K562 (cell line): ENCODE data around the gene R3HDM2. TPM values are rescaled to one million over a fixed set of nuclear protein-coding genes. Genes with fewer than 3 reads are reported as not detected.

ENCODE experiments used
- ATAC-seq: fragments of 200-7000 bp; cut with Tn5 transposase; 3 replicates; pipeline ENCODE4 v1.9.1; 2020; ENCODE audit warnings: moderate library complexity
- BruUV-seq: library from RNA; stranded (reverse); fragments of 400-500 nt; replicated peaks from 2 replicates; lab custom pipeline; 2021; lab: Mats Ljungman, UMichigan
- CTCF ChIA-PET: fragments of 300-600 bp; formaldehyde crosslinking; extraction: SDS; loops from one replicate; lab custom pipeline; 2021; ENCODE audit warnings: low intra/inter-chr PET ratio; lab: Yijun Ruan, JAX
- POLR2A ChIA-PET: fragments of 300-600, 350-650 bp; sonication (Branson Sonifier 250); formaldehyde crosslinking; extraction: SDS; loops from one replicate; lab custom pipeline; 2021; ENCODE audit warnings: antibody characterized with exemption, inconsistent platforms; lab: Yijun Ruan, JAX
- DNase-seq, 4 experiments: peaks; one replicate each; pipeline versions ENCODE4 v3.0.0 to v3.0.0-alpha.2; 2011 to 2018; ENCODE audit warnings: low spot score in 3 of 4, mixed read lengths in 3 of 4; ENCODE audit errors: extremely low read depth in 1 of 4
- FAIRE-seq: peaks from 2 replicates; lab custom pipeline; 2011; peaks lifted over from hg19 to GRCh38; lab: Jason Lieb, UNC
- H2AFZ ChIP-seq: 2 replicates; pipeline ENCODE4 v1.6.0; 2011; ENCODE audit warnings: low read depth, low read length, control low read depth, inconsistent platforms
- H3K27ac ChIP-seq: fragments of 200-600 bp; 3 replicates; pipeline ENCODE4 v1.8.0; 2011; ENCODE audit warnings: low read depth, mild to moderate bottlenecking, control low read depth, inconsistent platforms, low read length, moderate library complexity, mixed read lengths; ENCODE audit errors: extremely low read depth
- H3K27me3 ChIP-seq, 2 experiments: fragments of 300-600 bp in 1 of 2; 2 replicates in 1 of 2; 3 replicates in 1 of 2; pipeline versions ENCODE4 v1.6.0 to v1.8.0; 2011; ENCODE audit warnings: inconsistent platforms in 2 of 2, low read length in 2 of 2, mild to moderate bottlenecking in 1 of 2, mixed read lengths in 1 of 2, moderate library complexity in 1 of 2; ENCODE audit not compliant: control insufficient read depth in 2 of 2, insufficient read depth in 2 of 2
- H3K36me3 ChIP-seq: fragments of 300-600 bp; 3 replicates; pipeline ENCODE4 v1.8.0; 2011; ENCODE audit warnings: mild to moderate bottlenecking, low read length, inconsistent platforms; ENCODE audit not compliant: control insufficient read depth, insufficient read depth
- H3K4me1 ChIP-seq, 2 experiments: fragments of 200-600 bp in 1 of 2; replicated peaks in 1 of 2; 2 replicates in 1 of 2; 3 replicates in 1 of 2; pipeline versions ENCODE4 v1.5.1 to v1.8.0; 2011; ENCODE audit warnings: inconsistent platforms in 2 of 2, low read length in 2 of 2, mild to moderate bottlenecking in 1 of 2, mixed read lengths in 1 of 2, moderate library complexity in 1 of 2; ENCODE audit not compliant: control insufficient read depth in 2 of 2, insufficient read depth in 2 of 2
- H3K4me2 ChIP-seq: 2 replicates; pipeline ENCODE4 v1.6.1; 2011; ENCODE audit warnings: low read length, control low read depth, inconsistent platforms, mixed read lengths; ENCODE audit not compliant: insufficient read depth
- H3K4me3 ChIP-seq: fragments of 200-600 bp; sonication (generic), shearing (Covaris generic); 2 replicates; pipeline ENCODE4 v1.5.1; 2016; ENCODE audit warnings: control low read depth, inconsistent platforms
- H3K79me2 ChIP-seq: fragments of 200-600 bp; 3 replicates; pipeline ENCODE4 v1.8.0; 2011; ENCODE audit warnings: low read length, inconsistent platforms; ENCODE audit not compliant: control insufficient read depth, insufficient read depth
- H3K9ac ChIP-seq, 2 experiments: 2 replicates each; pipeline versions ENCODE4 v1.6.0 to v1.6.1; 2011; ENCODE audit warnings: low read depth in 2 of 2, low read length in 2 of 2, control low read depth in 1 of 2, inconsistent platforms in 1 of 2, mild to moderate bottlenecking in 1 of 2, mixed read lengths in 1 of 2; ENCODE audit not compliant: insufficient read depth in 1 of 2
- H3K9me1 ChIP-seq: one replicate; pipeline ENCODE4 v1.6.0; 2011; ENCODE audit warnings: inconsistent platforms, mild to moderate bottlenecking, low read length, moderate library complexity; ENCODE audit not compliant: control insufficient read depth, insufficient read depth
- H3K9me3 ChIP-seq: replicated peaks from 2 replicates; pipeline ENCODE4 v1.5.1; 2011; ENCODE audit warnings: low read depth, low read length, inconsistent platforms; ENCODE audit not compliant: control insufficient read depth, insufficient read depth
- H4K20me1 ChIP-seq: replicated peaks from 2 replicates; pipeline ENCODE4 v1.6.1; 2011; ENCODE audit warnings: low read length, inconsistent platforms, mixed read lengths; ENCODE audit not compliant: control insufficient read depth, insufficient read depth
- EHMT2 ChIP-seq: fragments of 450-650 bp; IDR thresholded peaks from 2 replicates; pipeline ENCODE4 v1.6.1; 2018; ENCODE audit warnings: antibody characterized with exemption
- GABPB1 ChIP-seq: sonication (generic); formaldehyde crosslinking; IDR thresholded peaks from 2 replicates; pipeline ENCODE4 v1.8.0; 2022; ENCODE audit warnings: mild to moderate bottlenecking, missing genetic modification reagents
- HMGXB4 ChIP-seq: sonication (generic); formaldehyde crosslinking; IDR thresholded peaks from 2 replicates; pipeline ENCODE4 v1.8.1; 2023; ENCODE audit warnings: mild to moderate bottlenecking, missing genetic modification reagents
- KDM1A ChIP-seq, 2 experiments: fragments of 450-650 bp; IDR thresholded peaks; 2 replicates each; pipeline ENCODE4 v1.6.1; 2016; ENCODE audit warnings: mild to moderate bottlenecking in 2 of 2
- MCM2 ChIP-seq: fragments of 450-650 bp; IDR thresholded peaks from 2 replicates; pipeline ENCODE4 v1.6.1; 2017; ENCODE audit warnings: low read depth, mild to moderate bottlenecking
- MLX ChIP-seq, 2 experiments: fragments of 450-650 bp in 1 of 2; sonication (generic) in 1 of 2; formaldehyde crosslinking; conservative IDR thresholded peaks; 2 replicates each; pipeline versions ENCODE4 v1.4.0 to v1.8.1; 2020 to 2022; ENCODE audit warnings: mild to moderate bottlenecking in 1 of 2, missing genetic modification reagents in 1 of 2
- NCOA2 ChIP-seq, 2 experiments: fragments of 450-650 bp; IDR thresholded peaks; 2 replicates each; pipeline ENCODE4 v1.6.1; 2018; ENCODE audit warnings: mild to moderate bottlenecking in 2 of 2, moderate library complexity in 1 of 2; ENCODE audit not compliant: partially characterized antibody in 2 of 2
- PKNOX1 ChIP-seq: fragments of 450-650 bp; IDR thresholded peaks from 2 replicates; pipeline ENCODE4 v1.6.1; 2016
- TEAD2 ChIP-seq: fragments of 450-650 bp; IDR thresholded peaks from 2 replicates; pipeline ENCODE4 v1.6.1; 2016; ENCODE audit warnings: missing genetic modification characterization, control low read depth, missing compliant biosample characterization
- ZBTB8A ChIP-seq: fragments of 450-650 bp; IDR thresholded peaks from 2 replicates; pipeline ENCODE4 v1.6.1; 2018; ENCODE audit warnings: mild to moderate bottlenecking, moderate library complexity; ENCODE audit not compliant: partially characterized antibody
- ZFX ChIP-seq: sonication (generic); formaldehyde crosslinking; IDR thresholded peaks from 2 replicates; pipeline ENCODE4 v1.8.0; 2022; ENCODE audit warnings: mild to moderate bottlenecking, missing genetic modification reagents, moderate library complexity
- ZNF184 ChIP-seq: sonication (generic); formaldehyde crosslinking; IDR thresholded peaks from 2 replicates; pipeline ENCODE4 v1.5.0; 2020; ENCODE audit warnings: missing genetic modification reagents
- ZNF655 ChIP-seq: fragments of 250-450 bp; sonication (Bioruptor Pico); IDR thresholded peaks from 2 replicates; pipeline ENCODE4 v1.5.0; 2021
- ZNF77 ChIP-seq: fragments of 250-450 bp; sonication (Bioruptor Pico); IDR thresholded peaks from 2 replicates; pipeline ENCODE4 v1.5.0; 2020
- WGBS: fragments of 100-300 bp; shearing (Covaris generic); methylation state at CpG from one replicate; pipeline ENCODE4 v1.1.6; 2016; ENCODE audit warnings: low coverage, mixed read lengths; ENCODE audit not compliant: insufficient coverage; ENCODE audit errors: missing lambda C conversion rate; 5-methylcytosine and 5-hydroxymethylcytosine counted together
- in situ Hi-C: fragments of 300-500 bp; cut with MboI; formaldehyde crosslinking; loops from 4 replicates; pipeline ENCODE4 v1.15.0; 2018; ENCODE audit warnings: inconsistent platforms, mixed read lengths
- intact Hi-C: fragments of 100-400 bp; cut with micrococcal nuclease; formaldehyde crosslinking; loops from 2 replicates; pipeline ENCODE4 v1.14.2; 2022
- polyA plus RNA-seq, 8 experiments: library from polyadenylated mRNA; depleted of rRNA in 4 of 8; stranded (reverse) in 5 of 8; unstranded in 3 of 8; fragments of >200 nt; fragmentation: Nextera tagmentation in 2 of 8; fragmentation: Illumina TruSeq in 1 of 8; extraction: Ambion mirVana in 2 of 8; extraction: Trizol in 1 of 8; gene quantifications; 2 replicates each; pipeline versions ENCODE4 v1.2.1 to v1.2.3, GENCODE V29; 2011 to 2014; ENCODE audit warnings: inconsistent platforms in 1 of 8, missing spikeins in 1 of 8
- total RNA-seq, 7 experiments: library from RNA; depleted of rRNA in 6 of 7; stranded (reverse); fragments of >200 nt in 6 of 7; fragmentation: Illumina TruSeq in 2 of 7; extraction: Trizol in 2 of 7; gene quantifications; 2 replicates each; pipeline versions ENCODE4 v1.2.1 to v1.2.3, GENCODE V29; 2011 to 2021; ENCODE audit warnings: low replicate concordance in 1 of 7

R3HDM2 gene
- total and polyA plus RNA-seq, 9 of the 15 experiments (the other 6 are each of a cell fraction or from before 2014, with no cell fraction given) = 3.3 to 18.8 (median 9.0) TPM

GRCh38 chr12:57377103-57377840, 53.6 kb downstream of the R3HDM2 start:
- Histone ChIP-seq H3K4me1 (peaks cover 4 to 8% of the 10 kb centered on the region in 2 experiments; a peak in 3 of 5 replicates), H3K9me3 (no peaks in the 10 kb centered on the region), H3K9me1 (no peaks in the 10 kb centered on the region), H3K79me2 (no peaks in the 10 kb centered on the region), H3K4me3 (no peak overlapping the region), H3K4me2 (no peak overlapping the region), H4K20me1 (no peaks in the 10 kb centered on the region), H2AFZ (no peak overlapping the region), H3K27me3 (no peaks in the 10 kb centered on the region), H3K27ac (peak overlapping the region; percentile 9; the same call in 1 of the 3 replicates), H3K36me3 (no peaks in the 10 kb centered on the region), H3K9ac (no peak overlapping the region)
- ATAC-seq = peak; percentile 86
- in situ Hi-C loops = no loop called here
- no TSS peak for BruUV-seq
- intact Hi-C loops = no loop called here
- peak; percentile 81 for FAIRE-seq
- WGBS = 6% methylated on average over 3 of the region's 3 CpGs
- peak; percentile 52 to 77 (median 59) for DNase-seq
- ChIA-PET POLR2A (interaction anchor here (1.0 kb wide), 1 partner anchor 34 kb away, joined by 3 read pairs; no protein-coding TSS in a partner anchor), CTCF (interaction anchor here (0.5 kb wide), 1 partner anchor 114 kb away, joined by 3 read pairs; no protein-coding TSS in a partner anchor)
- no peak for TF ChIP-seq MLX (CRISPR knock-in tag; conservative IDR thresholded peaks at IDR 0.05)
- no peak for TF ChIP-seq ZBTB8A
- no peak for TF ChIP-seq TEAD2 (tag)
- TF ChIP-seq EHMT2 = no peak
- peak; percentile 86 to 92 for TF ChIP-seq KDM1A (IDR thresholded peaks at IDR 0.05)
- no peak for TF ChIP-seq MCM2
- TF ChIP-seq ZNF655 (CRISPR knock-in tag) = no peak
- TF ChIP-seq ZNF184 (CRISPR knock-in tag) = no peak
- no peak for TF ChIP-seq ZFX (CRISPR knock-in tag)
- TF ChIP-seq GABPB1 (CRISPR knock-in tag) = no peak
- TF ChIP-seq HMGXB4 = no peak
- TF ChIP-seq ZNF77 = no peak
- no peak for TF ChIP-seq PKNOX1
- TF ChIP-seq NCOA2 (IDR thresholded peaks at IDR 0.05; ENCODE audit: partially characterized antibody in 2 of 2) = no peak
